RKO (cell line): ENCODE measurements around the gene EMC8.
"Not testable (repeated sequence)": the region's sequence is repeated elsewhere in the genome, so short reads cannot be mapped to it uniquely, and the experiment has no call there.

ENCODE experiments used
- DNase-seq: peaks from one replicate; pipeline ENCODE4 v3.0.0-alpha.2; 2016; ENCODE audit warnings: low spot score

The EMC8 gene

GRCh38 chr16:85799497-85800320 is at the start of gene EMC8, which contains the start of gene COX4I1:
TSS of gene EMC8 (minus strand) at chr16:85799544. CDS start at chr16:85799295, 249 bp downstream.
TSS of gene COX4I1 (plus strand) at chr16:85799695. CDS start at chr16:85801206, 1,511 bp downstream.
- peak; percentile 93 for DNase-seq

GRCh38 chr16:85848986-85849385 is 49.6 kb upstream of the EMC8 start:
- DNase-seq = no peak

GRCh38 chr16:85847681-85848601 is 48.6 kb upstream of the EMC8 start:
- DNase-seq = no peak

DNA sequence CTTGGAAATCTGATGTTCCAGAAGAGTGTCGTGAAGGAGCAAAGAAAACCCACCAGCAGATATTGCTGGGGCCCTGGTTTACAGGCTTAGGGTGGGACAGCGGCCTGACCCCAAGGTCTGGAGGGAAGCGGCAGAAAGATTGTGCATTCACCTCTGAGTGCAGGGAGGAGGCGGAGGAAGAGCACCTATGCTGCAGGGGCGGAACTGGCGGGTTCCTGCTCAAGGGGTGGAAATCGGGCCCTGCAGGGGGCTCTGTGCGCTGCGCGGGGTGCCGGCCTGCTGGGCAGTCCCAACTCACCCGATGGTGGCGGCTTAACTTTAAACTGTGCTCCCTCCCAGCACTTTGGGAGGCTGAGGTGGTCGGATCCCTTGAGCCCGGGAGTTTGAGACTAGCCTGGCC is 47.7 kb upstream of the EMC8 start:
- DNase-seq = no peak

- no peak for DNase-seq
Measured at GRCh38 chr16:85846461-85846860, 47.1 kb upstream of the EMC8 start.

DNA sequence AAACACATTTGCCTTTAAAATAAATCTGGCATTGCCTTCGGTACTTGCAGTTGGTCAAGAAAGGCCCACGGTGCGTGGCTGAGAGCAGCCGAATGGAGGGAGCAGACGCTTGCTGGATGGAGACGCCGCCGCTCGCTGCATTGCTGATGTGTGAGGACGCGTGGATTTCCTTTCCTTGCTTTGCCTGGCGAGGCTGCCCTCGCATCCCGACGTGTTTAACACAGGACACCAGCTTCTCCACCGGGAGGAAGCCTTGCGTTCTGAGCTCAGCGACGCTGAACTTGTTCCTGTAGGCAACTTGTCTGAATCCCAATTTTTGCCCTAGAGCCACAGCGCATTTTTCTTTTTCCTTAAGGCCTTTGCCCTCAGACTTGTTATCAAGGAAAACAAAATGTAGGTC is 45.9 kb upstream of the EMC8 start:
- DNase-seq = no peak

GRCh38 chr16:85844786-85845185 is 45.4 kb upstream of the EMC8 start:
- no peak for DNase-seq

DNA sequence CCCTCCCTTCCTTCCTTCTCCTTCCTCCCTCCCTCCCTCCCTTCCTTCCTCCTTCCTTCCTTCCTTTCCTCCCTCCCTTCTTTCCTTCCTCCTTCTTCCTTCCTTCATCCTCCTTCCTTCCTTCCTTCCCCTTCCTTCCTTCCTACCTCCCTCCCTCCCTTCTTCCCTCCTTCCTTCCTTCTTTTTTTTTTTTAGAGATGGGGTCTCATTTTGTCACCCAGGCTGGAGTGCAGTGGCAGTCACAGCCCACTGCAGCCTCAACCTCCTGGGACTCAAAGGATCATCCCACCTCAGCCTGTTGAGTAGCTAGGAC is 44.8 kb upstream of the EMC8 start:
- no peak for DNase-seq

GRCh38 chr16:85843471-85844168 is 44.3 kb upstream of the EMC8 start:
- DNase-seq = no peak

DNA sequence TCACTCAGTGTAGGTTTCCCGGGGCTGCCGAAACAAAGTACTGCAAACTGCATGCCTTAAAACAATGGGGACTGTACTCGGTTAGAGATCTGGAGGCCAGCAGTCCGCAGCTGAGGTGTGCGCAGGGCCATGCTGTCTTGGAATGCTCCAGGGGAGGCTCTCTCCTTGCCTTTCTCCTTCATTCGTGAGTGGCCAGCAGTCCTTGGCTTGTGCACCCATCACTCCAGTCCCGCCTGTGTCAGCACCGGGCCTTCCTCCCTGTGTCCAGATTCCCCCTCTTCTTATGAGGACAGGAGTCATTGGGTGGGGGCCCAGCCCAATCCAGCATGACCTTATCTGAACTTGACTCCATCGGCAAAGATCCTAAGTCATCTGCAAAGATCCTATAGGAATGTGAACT is 43.5 kb upstream of the EMC8 start:
- DNase-seq = no peak

GRCh38 chr16:85842435-85842834 is 43.1 kb upstream of the EMC8 start:
- no peak for DNase-seq

DNA sequence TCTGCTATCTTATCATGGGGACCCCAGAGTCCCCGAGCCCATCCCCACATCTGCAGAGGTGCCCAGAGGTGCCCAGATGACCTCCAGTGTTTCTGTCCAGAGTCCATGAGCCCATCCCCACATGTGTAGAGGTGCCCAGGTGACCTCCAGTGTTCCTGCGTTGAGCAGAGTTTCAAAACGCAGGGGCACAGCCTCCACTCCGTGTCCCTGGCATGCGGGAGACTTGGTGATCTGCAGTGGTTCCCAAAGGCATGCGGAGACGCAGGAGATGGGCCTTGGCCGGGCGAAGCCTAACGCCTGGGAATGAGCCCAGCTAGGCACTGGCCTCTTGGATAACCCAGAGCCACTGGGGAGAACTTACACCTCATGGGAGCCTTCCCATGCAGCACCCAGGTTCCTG is 41.5 kb upstream of the EMC8 start:
- no peak for DNase-seq

DNA sequence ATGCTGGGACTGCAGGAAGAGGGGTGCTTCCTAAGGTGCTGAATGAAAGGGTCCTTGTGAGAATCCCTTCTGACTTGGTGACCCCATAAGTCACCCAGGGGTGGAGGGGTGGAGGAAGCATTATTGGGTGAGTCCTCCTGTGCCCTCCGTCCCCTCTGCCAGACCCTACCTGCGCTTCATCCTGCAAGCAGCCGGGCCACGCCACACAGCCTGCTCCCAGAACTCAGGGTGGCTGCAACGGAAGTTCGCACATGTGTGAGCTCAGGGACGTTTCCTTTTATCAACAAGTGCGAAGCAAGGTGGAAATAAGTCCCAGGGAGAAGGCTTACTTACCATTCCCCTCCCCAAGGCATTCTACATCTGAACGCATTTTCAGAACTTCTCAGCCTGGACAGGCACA is 41.1 kb upstream of the EMC8 start:
- DNase-seq = no peak

GRCh38 chr16:85839681-85840240 is 40.4 kb upstream of the EMC8 start:
- DNase-seq = no peak

GRCh38 chr16:85838876-85839585 is 39.7 kb upstream of the EMC8 start:
- DNase-seq = no peak

- DNase-seq = no peak
Measured at GRCh38 chr16:85838381-85838780, 39.0 kb upstream of the EMC8 start.

- DNase-seq = not testable (repeated sequence)
Measured at GRCh38 chr16:85837654-85838053, 38.3 kb upstream of the EMC8 start.

DNA sequence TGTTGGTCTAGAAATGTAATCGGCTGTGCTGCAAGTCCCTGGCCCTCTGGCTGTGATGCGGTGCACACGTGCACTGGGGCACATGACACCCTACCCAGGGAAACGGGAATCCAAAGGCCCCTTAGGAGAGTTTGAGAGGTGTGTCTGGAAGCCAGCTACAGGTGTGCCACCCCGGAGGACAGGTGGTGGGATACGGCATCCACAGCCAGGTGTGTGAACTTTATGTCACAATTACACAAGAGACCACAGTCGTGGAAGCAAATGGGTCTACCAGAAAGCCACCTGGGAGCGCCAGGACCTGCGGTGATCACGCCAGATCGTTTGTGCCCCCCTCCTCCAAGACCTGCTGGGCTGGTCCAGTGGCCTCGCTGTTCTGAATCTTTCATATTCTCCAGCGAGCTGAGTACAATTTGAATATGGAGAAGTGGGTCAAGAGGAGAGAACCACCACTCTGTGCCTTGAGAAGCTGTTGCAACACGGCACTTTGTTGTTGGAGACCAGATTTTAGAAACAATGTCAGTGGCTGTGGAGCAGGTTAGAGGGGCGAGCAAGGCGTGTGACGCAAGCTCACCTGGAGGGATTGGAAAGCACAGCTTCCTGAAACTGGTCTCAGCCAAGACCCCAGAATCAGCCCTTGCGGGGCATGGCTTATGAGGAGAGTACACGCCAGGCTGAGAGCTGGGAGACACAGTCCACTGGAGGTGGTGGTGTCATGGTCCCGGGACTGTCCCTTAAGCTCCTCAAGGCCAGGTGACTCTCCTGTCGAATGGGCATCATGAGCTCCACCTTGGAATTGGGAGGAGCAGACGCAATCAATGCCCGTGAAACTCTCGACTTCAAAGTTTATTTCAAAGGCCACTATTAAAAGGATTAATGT is 37.6 kb upstream of the EMC8 start:
- DNase-seq = no peak

GRCh38 chr16:85835956-85836705 is 36.8 kb upstream of the EMC8 start:
- no peak for DNase-seq
